UCSD-AML1 (cell line): ENCODE measurements around the gene HNF4A.
A peak's percentile ranks its signal among the peaks of the same experiment; 100 is the strongest.

Experiments
- DNase-seq: peaks from one replicate; lab custom pipeline; 2025; ENCODE audit not compliant: unreplicated experiment; lab: John Stamatoyannopoulos, UW

HNF4A gene

DNA sequence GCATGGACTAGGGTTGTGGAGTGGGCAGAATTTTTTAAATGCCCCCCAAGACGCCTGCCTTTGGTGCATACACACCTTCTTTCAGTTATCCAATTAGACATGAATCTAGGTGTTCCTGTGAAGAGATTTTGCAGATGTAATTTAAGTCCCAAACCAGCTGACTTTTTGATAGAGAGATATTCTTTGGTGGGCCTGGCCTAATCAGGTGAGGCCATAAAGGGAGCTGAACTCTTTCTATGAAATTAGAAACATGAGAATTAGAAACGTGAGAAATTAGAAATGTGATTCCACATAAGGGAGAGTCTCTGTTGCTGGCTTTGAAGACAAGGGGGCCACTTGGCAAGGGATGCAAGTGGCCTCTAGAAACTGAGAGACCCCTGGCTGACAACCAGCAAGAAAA is 83.8 kb downstream of the HNF4A start:
- DNase-seq: no peak

DNA sequence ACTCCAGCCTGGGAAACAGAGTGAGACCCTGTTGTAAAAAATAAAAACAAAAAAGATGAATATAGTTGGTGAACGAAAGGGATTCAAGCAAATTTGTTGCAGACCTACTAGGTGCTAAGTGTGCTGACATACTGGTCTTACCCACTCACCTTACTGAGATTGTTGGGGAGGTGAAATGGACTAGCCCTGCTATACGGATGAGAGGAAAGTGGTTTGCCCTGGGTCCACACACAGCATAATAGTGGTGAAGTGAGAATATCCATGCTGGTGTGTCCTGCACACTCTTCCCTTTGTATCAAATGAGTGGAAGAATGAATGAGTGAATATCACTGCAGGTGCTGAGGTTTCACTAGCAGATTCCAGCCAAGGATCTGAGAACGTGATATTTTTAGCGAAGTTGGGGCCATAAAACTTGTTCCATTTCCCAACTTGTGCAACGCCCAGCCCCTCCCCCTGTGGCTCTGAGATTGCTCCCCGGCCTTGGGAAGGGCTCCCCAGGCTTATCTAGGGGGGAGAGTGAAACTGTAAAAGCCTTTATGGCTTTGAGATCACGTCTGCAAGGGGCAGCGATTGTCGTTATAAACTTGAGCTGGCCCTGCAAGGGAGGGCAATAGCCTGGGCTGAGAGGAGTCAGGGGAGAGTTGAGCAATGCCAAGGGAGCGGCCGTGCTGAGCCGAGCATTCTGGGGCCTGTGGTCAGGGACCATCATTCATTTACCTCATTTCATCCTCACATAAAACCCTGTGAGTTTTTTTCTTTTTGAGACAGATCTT is 87.0 kb downstream of the HNF4A start:
- no peak for DNase-seq

DNA sequence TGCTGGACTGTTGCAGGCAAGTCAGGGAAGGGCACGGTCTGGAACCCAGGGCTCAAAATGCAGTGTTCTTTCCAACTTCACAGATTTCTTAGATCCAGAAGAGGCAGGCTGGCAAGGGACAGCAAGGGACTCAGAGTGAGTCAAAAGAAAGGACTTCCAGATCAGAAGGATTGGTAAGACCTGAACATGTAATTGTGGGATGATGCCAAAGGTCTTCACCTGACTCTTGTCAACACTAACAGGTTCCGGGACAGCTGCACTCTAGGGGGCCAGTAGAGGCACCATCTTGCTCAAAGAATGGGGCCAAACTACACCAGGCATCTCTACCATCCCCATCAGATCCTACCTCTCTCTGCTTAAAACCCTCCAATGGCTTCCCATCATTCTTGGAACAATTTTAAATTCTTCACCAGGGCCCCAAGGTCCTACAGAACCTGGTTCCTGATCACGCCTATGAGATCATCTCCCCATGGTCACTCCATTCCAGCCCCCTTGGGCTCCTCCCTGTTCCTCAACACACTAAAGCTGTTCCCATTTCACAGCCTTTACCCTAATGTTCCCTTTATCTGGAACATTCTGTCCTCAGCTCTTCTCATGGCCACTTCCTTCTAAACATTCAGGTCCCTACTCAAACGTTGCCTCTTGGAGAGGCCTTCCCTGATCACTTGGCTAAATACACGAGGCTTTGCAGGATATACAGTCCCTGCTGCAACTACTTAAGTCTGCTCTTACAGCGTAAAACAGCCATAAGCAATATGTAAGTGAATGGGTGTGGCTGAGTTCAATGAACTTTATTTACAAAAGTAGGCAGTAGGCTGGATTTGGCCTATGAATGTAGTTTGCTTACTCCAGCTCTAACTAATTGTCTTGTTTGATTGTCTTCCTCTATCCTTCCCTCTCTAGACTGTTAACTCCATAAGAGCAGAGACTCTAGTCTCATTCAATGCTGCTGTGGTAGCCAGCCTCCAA is 90.5 kb downstream of the HNF4A start:
- no peak for DNase-seq

DNA sequence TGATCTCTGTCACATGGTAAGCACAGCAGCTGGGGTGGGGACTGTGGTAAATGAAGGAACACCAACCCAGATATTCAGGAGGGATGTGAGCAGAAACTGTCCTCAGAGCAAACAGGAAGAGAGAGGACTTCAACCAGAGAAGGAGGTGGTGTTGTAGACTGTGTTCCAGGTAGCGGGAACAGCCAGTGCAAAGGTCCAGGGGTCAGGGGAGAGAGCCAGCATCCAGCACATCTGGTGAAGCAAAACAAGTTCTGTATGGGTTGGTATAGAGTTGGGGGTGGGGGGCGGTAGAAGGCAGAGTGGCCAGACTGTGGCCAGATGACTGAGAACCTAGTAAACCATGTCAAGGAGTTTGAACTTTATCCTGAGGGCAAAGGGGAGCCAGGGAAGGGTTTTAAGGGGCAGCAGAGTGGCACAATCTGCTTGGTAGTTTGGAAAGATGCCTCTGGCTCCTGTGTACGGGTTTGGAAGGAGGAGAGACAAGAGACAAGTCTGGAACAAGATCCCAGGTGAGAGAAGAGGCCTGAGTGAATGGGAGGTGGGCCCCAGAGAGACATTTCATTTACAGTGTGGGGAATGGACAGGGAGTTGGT is 92.4 kb downstream of the HNF4A start:
- DNase-seq: no peak

DNA sequence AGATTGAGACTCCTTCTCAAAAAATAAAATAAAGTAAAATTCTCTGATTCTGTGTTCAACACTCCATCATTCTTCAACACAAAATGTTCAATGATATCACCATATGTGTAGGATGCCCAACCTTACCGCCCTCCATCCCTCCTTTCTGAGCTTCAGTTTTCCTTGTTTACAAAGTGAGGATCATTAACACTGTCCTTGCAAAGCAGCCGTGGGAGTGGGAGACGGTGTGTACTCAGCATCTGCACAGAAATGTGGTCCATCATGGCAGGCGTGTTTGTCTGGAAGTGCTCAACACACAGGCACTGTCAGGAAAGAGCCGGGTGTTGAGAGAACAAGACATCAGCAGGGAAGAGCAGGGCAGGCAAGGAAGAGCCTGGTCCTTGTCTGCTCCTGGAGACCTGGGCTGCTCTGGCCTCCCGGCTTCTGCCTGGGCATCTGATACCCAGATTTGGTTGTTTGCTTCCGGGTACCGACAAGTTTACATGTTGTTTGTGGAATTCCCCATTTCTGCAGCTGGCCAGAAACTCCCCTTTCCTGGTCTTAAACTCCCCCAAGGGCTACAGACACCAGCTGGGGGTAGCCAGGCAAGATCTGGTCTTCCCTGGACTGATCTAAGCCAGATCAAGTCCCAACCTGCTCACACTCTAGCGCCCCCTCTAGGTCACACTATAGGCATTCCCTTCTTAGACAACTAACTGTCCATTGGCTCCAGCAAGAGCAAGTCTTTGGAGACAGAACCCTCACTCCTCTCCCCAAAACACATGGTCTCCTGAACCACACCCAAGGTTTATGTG is 93.5 kb downstream of the HNF4A start:
- no peak for DNase-seq

DNA sequence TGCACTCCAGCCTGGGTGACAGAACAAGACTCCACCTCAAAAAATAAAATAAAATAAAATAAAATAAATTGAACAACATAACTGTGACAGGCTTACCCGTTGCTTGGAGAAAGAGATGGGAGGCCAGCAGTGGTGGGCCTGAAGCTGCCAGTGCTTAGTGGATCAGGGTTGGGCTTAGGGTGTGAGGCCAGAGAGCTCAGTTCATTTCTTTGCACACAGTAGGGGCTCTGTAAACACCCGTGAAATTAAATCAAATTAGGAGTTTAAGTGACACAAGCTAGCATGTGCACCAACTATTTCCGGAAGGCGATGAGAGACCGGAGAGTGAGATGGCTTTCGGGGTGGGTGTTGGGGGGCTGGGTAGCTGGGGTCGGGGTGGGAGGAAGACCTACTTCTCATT is 94.4 kb downstream of the HNF4A start:
- DNase-seq: no peak

DNA sequence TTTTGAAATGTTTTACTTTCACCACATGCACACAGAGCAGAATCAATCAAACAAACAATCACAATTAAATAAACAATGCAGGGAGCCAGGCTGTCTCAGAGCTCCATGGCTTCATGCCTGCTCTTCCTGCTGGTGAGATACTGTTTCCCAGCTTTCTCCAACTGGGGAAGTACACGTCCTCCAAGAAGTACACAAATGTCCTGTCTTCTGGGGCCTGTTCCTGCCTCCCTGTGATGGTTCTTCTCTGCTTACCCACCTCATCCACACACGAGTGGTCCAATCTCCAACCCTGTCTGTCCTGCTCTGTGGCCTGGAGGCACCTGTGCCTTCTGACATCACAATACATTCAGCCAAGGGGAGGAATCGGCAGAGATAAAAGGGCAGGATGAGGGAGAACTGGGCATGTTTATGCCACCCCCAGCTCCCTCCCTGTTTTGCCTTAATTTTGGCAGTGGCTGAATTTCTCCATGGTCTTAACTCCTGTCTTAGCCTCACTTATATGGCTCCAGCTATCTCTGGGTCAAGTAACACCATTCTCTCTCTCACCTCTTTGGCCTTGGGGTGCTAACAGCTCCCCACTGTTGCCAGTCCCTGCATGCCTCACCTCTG is 94.9 kb downstream of the HNF4A start:
- DNase-seq: no peak

DNA sequence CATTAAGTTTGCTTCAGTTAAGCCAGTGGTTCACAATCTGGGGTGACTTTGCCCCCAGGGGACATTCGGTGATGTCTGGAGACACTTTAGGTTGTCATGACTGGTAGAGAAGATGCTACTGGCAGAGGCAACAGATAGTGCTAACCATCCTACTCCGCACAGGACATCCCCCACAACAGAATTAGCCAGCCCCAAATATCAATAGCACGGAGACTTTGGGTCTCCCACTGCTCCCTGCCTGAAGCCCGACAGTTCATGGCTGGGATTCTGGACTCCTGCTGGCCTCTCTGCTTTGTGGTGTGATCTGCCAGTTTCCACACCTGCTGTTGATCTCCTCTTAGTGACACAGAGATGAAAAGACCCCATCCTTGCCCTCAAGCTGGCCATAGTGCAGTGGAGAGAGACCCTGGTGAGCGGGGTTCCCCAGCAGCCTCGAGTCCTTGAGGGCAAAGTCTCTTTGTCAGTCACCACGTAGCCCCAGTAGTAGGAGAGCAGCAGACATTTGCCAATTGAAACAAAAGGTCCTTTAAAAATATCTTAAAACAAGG is 95.5 kb downstream of the HNF4A start:
- DNase-seq: no peak

DNA sequence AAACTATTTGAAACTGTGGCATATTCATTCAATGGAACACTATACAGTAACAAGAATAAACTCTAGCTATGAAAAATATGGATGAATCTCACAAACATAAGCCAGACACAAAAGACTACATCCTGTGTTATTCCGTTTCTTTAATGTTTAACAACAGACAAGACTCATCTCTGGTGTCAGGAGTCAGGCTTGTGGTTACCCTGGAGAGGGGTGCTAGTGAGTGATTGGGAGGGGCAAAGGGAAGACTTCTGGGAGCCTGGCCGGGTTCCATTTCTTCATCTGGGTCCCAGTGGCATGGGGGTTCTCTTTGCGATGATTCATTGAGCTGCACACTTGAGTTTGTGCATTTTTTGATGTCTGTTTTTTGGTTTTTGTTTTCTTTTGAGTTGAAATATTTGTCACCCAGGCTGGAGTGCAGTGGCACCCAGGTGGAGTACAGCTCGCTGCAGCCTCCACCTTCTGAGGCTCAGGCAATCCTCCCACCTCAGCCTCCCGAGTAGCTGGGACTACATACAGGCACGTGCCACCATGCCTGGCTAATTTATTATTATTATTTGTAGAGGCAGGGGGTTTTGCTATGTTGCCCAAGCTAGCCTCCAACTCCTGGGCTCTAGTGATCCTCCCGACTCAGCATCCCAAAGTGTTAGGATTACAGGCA is 98.9 kb downstream of the HNF4A start:
- DNase-seq: no peak

DNA sequence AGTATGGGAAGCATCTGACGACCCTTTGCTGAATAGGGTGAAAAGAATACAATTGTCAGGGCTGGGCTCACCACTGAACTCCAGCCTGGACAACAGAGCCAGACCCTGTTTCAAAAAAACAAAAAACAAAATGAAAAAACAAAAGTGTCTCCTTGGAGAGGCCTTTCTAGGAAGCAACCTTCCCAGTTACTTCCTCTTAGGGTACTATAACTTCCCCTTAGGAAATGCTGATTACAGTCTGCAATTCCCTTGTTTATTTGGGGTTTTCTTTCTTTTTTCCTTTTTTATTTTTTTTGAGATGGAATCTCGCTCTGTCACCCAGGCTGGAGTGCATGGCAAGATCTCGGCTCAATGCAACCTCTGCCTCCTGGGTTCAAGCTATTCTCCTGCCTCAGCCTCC is 99.6 kb downstream of the HNF4A start:
- no peak for DNase-seq

DNA sequence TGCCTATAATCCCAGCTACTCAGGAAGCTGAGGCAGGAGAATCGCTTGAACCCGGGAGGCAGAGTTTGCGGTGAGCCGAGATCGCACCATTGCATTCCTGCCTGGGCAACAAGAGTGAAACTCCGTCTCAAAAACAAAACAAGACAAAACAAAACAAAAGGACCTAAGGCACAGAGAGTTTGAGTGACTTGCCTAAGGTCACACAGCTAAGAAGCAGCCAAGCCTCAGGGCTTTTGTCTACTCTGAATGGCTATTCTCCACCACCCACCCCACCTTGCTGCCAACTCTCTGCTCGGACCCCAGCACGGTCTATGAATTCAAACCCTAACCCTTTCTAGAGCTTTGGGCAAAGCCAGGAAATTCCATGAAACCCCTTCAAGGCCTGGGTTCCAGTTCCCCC is 101.1 kb downstream of the HNF4A start:
- DNase-seq: no peak

DNA sequence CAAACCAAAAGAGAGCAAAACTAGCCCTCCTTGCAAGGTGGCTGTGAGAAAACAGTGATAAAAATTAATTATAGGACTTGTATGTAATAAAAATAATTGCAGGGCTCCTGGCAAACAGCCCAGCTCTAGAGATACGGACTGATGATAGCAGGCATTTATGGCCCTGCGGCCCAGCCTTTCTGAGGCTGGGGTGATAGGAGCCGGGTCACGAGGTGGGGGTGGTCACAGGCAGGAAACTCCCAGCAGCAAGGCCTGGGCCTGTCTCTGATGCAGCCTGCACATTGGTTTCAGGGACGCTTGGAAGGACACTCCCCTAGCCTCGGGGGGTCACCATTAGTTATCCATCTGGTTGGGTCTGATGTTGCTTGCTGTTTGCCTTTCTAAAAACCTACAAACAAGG is 101.5 kb downstream of the HNF4A start:
- peak; percentile 43 for DNase-seq

DNA sequence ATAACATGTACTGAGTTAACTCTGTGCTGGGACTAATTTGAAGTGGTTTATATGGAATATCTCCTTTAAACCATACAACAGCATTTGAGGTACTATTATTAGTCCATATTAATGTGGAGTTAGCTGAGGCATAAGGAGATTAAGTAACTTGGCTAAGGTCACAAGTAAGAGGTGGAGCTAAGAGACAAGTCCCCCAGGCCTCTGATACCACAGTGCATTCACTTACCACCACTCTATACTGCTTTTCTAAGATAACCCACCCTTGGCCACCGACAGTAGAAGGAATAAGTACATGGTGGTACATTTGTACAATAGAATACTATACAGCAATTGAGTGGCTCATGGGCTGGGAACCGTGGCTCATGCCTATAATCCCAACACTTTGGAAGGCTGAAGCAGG is 103.8 kb downstream of the HNF4A start:
- DNase-seq: no peak

DNA sequence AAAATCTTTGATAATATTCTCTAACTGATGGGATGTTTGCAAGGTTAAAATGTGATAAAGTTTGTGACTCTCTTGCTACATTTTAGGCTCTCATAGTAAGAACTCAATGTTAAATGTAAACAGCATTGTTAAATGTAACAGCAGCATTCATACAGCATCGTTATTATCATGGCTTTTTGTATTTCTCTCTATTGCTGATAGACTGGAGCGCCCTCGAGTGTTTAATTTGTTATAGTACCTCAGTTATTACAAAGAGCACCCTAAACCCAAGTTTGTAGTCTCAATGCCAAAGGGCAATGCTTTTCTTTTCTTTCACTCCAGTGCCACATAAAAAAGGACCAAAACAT is 105.3 kb downstream of the HNF4A start:
- DNase-seq: no peak

DNA sequence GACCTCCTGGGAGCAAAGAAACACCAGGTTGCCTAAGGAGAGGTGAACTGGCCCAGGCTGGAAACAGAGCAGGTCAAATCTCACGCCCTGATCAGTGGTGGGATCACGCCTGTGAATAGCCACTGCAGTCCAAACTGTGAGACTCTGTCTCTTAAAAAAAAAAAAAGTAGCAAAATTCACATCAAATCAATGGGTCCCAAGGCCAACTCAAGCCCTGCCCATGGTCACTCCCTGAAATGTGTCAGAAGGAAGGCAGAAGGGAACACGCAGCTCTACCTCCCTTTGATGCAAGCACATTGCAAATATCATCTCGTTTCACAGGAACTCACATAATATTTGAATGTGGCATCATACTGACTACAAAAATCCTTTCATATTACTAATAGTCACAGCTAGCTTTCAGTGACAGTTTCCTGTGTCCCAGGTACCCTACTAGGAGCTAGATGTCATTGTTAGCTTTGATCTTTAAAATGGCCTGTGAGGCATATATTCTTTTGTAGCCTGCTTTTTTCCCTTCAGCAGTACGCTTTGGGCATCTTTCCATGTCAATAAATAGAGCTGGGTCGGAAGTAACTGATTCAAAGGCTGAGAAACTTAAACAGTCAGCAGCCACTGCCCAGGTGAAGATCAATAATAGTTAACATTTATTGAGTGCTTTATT is 105.8 kb downstream of the HNF4A start:
- DNase-seq: no peak

DNA sequence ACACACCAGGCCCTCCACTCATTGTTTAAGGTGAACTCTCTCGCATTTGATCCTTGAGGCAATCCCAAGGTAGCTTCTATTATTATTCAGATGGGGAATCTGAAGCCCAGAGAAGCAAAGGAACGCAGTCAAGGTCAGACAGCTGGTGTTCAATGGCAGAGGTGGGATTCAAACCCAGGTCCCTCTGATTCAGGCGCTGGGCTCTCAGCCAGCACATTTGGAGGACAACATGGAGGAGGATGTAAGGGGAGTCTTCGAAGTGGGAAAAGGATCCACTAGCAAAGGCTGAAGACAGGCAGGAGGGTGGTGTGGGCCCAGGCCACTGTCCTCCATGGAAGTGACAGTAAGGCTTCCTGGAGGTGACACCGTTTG is 106.3 kb downstream of the HNF4A start:
- DNase-seq: no peak

DNA sequence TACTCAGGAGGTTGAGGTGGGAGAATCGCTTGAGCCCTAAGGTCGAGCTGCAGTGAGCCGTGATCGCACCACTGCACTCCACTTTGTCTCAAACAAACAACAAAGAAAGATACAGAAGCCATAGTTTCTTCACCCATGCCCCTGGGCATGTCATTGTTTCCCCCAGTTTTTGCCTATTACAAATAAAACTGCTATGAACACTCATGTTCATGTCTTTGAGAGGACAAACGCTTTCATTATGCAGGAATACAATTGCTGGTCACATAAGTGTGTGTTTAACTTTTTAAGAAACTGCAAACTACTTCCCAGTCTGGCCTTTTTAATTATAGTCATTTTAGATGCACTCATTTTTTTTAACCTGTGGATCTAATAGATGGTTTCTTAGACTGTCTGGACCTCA is 108.0 kb downstream of the HNF4A start:
- DNase-seq: no peak

DNA sequence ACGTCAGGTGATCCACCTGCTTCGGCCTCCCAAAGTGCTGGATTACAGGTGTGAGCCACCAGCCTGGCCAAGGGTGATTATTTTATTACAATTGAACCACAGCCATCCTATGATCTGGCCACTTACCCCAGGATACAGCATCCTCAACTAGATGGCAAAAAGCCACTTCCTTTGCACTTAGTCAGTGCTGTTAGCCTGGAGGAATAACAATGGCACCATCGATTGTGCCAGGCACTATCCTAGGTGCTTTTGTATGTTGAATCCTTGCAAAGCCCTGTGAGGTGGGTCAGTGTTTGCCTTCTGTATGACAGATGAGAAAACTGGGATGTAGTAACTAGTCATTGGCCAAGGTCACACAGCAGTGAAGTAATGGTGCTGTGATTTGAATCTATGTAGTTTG is 109.0 kb downstream of the HNF4A start:
- DNase-seq: no peak

DNA sequence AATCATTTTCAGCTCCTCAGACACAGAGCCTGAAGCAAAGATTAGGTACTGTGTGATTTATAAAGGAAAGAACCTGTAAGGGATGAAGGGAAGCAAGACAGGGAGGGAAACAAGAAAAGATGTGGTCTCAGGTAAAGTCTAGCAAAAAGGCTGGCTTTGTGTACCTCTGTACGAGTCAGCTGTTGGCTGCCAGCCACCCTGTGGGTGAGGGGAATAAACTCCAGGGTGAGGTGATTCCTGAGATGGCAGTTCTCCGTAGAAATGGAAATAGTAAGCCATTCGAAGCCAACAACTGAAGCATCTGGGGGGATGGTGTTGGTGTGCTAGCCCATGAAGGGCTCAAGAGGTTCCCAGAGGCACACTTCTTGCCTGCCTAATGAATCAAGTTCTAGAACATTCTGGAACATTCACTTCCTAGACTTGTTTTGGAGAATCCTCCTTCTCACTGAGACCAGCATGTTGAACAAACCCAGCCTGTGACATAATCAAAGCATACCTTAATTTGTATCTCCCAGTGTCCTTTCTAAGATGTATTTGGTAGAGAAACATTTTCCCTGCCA is 109.6 kb downstream of the HNF4A start:
- no peak for DNase-seq
